Skeletal muscle cell (primary cell): ENCODE measurements around the gene GPR17.

Experiments
- DNase-seq: peaks from one replicate; pipeline ENCODE4 v3.0.0-alpha.2; 2010; ENCODE audit warnings: low read depth
- H3K4me3 ChIP-seq: 2 replicates; pipeline ENCODE4 v1.5.1; 2011; ENCODE audit warnings: low read depth, mild to moderate bottlenecking, control low read depth, low read length, moderate library complexity

The GPR17 gene

GRCh38 chr2:127650785-127651380 is 4.9 kb downstream of the GPR17 start:
- H3K4me3 ChIP-seq, result no peak overlapping the region
- DNase-seq, result no peak

DNA sequence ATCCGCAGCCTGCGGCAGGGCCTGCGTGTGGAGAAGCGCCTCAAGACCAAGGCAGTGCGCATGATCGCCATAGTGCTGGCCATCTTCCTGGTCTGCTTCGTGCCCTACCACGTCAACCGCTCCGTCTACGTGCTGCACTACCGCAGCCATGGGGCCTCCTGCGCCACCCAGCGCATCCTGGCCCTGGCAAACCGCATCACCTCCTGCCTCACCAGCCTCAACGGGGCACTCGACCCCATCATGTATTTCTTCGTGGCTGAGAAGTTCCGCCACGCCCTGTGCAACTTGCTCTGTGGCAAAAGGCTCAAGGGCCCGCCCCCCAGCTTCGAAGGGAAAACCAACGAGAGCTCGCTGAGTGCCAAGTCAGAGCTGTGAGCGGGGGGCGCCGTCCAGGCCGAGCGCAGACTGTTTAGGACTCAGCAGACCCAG is 5.4 kb downstream of the GPR17 start:
- DNase-seq, result no peak
- H3K4me3 ChIP-seq, result no peak overlapping the region

GRCh38 chr2:127651971-127652550 is 6.1 kb downstream of the GPR17 start:
- DNase-seq, result no peak
- no peak overlapping the region for H3K4me3 ChIP-seq

DNA sequence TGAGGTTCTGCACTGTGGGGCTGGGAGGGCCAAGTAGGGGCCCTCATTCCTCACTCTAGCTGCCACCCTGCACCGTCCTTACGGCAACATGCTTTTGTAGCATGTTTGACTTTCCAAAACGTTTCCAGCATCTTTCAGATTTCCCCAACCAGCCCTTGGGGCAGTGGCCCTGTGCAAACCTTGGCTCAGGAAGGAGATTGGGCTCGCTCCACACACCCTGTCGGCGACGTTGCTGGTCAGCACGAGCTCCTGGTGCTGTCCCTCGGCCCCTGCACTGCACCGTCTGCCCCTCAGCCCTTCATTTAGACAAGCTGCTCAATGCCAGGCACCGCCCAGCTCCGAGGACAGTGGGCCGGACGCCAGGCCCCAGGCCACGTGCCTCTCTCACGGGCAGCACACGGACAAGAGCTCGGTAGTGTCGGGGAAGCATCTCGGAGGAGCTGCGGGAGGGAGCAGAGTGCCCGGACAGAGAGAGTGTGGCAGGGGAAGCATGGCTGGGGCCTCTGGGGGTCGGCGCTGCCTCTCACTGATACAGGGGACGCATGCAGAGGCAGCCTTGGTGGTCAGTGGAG is 6.9 kb downstream of the GPR17 start:
- DNase-seq, result no peak
- no peak overlapping the region for H3K4me3 ChIP-seq

GRCh38 chr2:127653421-127654083 is 7.6 kb downstream of the GPR17 start:
- H3K4me3 ChIP-seq, result no peak overlapping the region
- DNase-seq, result no peak

DNA sequence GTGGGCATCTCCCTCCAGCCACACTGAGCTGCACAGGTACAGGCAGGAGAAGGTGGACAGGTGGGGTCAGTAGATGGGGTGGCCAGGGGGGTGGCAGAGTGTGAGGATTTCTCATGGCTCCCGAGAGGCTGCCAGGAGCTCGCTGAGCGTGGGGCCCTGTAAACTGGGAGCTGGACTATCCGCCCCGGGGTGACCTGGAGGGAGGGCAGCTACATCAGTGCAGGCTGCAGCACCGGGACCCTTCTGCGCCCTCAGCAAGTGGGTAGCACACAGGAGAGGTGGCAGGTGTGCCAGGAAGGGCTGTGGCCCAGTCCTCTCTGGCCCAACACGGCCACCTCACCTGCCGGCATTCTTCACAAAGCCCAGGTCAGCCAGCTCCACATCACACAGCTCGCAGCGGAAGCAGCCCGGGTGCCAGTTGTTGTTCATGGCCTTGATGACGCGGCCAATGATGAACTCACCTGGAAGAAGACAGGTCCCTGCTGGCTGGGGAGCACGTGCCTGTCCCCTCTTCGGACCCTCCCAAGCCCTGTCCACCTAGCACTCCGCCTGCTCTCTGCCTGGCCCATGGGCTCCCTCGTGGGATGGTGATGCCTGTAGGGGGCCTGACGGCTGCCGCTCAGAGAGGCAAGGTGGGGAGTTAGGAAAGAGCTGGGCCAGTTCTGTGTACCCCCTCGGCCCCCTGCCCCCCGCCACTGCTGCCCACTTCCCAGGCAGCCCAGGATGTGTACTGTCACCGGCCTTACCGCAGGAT is 8.3 kb downstream of the GPR17 start:
- H3K4me3 ChIP-seq, result no peak overlapping the region
- no peak for DNase-seq

DNA sequence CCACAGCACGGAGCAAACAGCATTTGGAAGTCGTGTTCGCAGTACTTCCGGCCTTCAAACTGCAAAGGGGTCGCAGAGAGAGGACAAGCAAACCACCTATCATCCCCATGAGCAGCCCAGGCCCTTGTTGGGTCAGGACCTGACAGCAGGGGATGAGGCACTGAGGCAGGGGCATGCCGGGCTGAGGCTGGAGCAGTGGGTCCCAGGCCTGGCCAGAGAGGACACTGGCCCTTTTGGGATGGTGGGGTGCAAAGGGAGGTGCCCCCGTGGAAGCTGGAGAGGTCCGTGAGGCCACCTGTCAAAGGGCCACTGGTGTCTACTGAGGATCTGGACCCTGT is 8.9 kb downstream of the GPR17 start:
- no peak for DNase-seq
- no peak overlapping the region for H3K4me3 ChIP-seq

GRCh38 chr2:127655209-127656073 is 9.5 kb downstream of the GPR17 start:
- DNase-seq, result no peak
- H3K4me3 ChIP-seq, result no peak overlapping the region

DNA sequence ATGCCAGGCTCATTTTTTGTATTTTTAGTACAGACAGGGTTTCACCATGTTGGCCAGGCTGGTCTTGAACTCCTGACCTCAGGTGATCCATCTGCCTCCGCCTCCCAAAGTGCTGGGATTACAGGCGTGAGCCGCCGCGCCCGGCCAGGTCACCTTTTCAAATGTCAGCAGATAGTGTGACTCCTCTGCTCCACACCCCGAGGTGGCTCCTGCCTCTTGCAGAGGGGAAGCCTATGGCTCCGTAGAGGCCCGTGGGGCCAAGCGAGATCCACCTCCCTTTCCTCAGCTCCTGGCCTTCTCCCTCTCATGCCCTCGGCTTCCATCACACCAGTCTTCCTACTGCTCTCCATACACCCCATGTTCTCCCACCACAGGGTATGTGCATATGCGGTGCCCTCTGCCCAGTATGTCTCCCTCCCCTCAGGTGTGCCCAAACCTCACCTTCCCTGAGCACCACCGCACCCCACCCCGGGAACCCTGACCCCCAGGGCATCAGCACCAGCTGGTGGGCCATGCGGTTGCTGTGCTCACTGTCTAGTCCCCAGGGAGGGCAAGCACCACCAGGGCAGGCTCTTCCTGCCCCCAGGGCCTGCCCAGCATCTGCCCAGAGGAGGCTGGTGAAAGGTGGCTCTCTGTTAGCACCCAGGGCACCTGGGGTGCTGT is 10.7 kb downstream of the GPR17 start:
- no peak for DNase-seq
- no peak overlapping the region for H3K4me3 ChIP-seq

GRCh38 chr2:127657232-127657595 is 11.3 kb downstream of the GPR17 start:
- H3K4me3 ChIP-seq, result no peak overlapping the region
- no peak for DNase-seq

- no peak overlapping the region for H3K4me3 ChIP-seq
- no peak for DNase-seq
These were observed 12.2 kb downstream of the GPR17 start for GRCh38 chr2:127658146-127658545.

- no peak overlapping the region for H3K4me3 ChIP-seq
- DNase-seq, result no peak
These were observed 12.9 kb downstream of the GPR17 start for GRCh38 chr2:127658641-127659407.

GRCh38 chr2:127659408-127660290 is 13.7 kb downstream of the GPR17 start:
- H3K4me3 ChIP-seq, result no peak overlapping the region
- no peak for DNase-seq

GRCh38 chr2:127660291-127660578 is 14.3 kb downstream of the GPR17 start:
- H3K4me3 ChIP-seq, result no peak overlapping the region
- DNase-seq, result no peak

- DNase-seq, result no peak
- H3K4me3 ChIP-seq, result no peak overlapping the region
These were observed 15.2 kb downstream of the GPR17 start for GRCh38 chr2:127661072-127661649.

DNA sequence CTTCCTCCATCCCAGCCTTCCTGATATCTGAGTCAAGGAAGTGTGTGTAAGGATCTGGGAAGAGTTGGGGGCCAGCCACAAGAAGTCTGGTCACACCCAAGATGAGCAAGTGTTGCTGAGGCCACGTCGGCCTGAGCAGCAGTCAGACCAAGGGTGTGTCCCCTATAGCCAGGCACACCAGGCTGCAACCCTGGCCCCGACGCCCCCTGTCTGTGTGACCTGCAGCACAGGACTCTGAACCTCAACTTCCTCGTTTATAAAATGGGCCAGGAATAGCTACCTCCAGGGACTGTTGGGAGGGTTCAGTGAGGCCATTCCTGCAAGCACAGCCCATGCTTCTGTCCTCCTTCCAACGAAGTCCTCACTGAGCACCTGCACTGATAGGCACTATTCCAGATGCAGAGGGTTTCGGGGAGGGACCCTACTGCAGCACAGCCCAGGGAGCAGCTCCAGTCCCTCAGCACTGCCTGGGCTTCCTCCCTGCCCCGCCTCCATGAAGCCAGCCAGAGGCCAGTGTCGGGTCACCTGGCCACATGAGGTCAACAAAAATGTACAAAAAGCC is 16.1 kb downstream of the GPR17 start:
- DNase-seq, result no peak
- H3K4me3 ChIP-seq, result no peak overlapping the region
